Panc1 (cell line): ENCODE results near the gene HNRNPF. TPM values are rescaled to one million over a fixed set of nuclear protein-coding genes. Genes with fewer than 3 reads are reported as not detected.

Source experiments
- ATAC-seq: fragments of 200-7000 bp; cut with Tn5 transposase; 2 replicates; pipeline ENCODE4 v1.9.1; 2020; ENCODE audit warnings: mild to moderate bottlenecking, moderate library complexity
- BruUV-seq: library from RNA; stranded (reverse); fragments of 400-500 nt; replicated peaks from 2 replicates; lab custom pipeline; 2021; lab: Mats Ljungman, UMichigan
- CTCF ChIA-PET: fragments of 300-600 bp; sonication (Branson Sonifier 250); formaldehyde crosslinking; loops from one replicate; lab custom pipeline; 2022; ENCODE audit warnings: antibody characterized with exemption; lab: Charles Lee
- POLR2A ChIA-PET: fragments of 300-600 bp; sonication (Branson Sonifier 250); formaldehyde crosslinking; loops from one replicate; lab custom pipeline; 2022; ENCODE audit warnings: antibody characterized with exemption; lab: Charles Lee
- DNase-seq: peaks from one replicate; pipeline ENCODE4 v3.0.0-alpha.2; 2010; ENCODE audit warnings: low read depth, low spot score
- H3K27ac ChIP-seq: 2 replicates; pipeline ENCODE4 v1.5.1; 2011; ENCODE audit warnings: mild to moderate bottlenecking, low read length, inconsistent platforms
- H3K27me3 ChIP-seq: fragments of 200-500 bp; sonication (Bioruptor generic); 2 replicates; pipeline ENCODE4 v1.6.0; 2014; ENCODE audit warnings: low read length, inconsistent platforms; ENCODE audit not compliant: control insufficient read depth, insufficient read depth
- H3K36me3 ChIP-seq: fragments of 200-500 bp; sonication (Bioruptor generic); 2 replicates; pipeline ENCODE4 v1.5.1; 2014; ENCODE audit warnings: inconsistent platforms, mild to moderate bottlenecking, low read length, moderate library complexity; ENCODE audit not compliant: control insufficient read depth, insufficient read depth
- H3K4me1 ChIP-seq: 2 replicates; pipeline ENCODE4 v1.5.1; 2011; ENCODE audit warnings: inconsistent platforms, mild to moderate bottlenecking, low read length, moderate library complexity; ENCODE audit not compliant: control insufficient read depth, insufficient read depth
- H3K4me3 ChIP-seq, 2 experiments: 2 replicates each; pipeline ENCODE4 v1.5.1; 2011 to 2012; ENCODE audit warnings: low read depth in 2 of 2, low read length in 2 of 2, mild to moderate bottlenecking in 2 of 2, inconsistent platforms in 1 of 2, moderate library complexity in 1 of 2
- H3K9me3 ChIP-seq: fragments of 200-500 bp; sonication (Bioruptor generic); 2 replicates; pipeline ENCODE4 v1.5.1; 2014; ENCODE audit warnings: low read depth, mild to moderate bottlenecking, inconsistent platforms, low read length, moderate library complexity; ENCODE audit not compliant: control insufficient read depth, insufficient read depth
- CTCF ChIP-seq: fragments of 450-650 bp; IDR thresholded peaks from 2 replicates; pipeline ENCODE4 v1.5.1; 2017; ENCODE audit warnings: mild to moderate bottlenecking
- POLR2AphosphoS5 ChIP-seq: IDR thresholded peaks from 2 replicates; pipeline ENCODE4 v1.6.1; 2012; ENCODE audit warnings: mild to moderate bottlenecking, low read depth, low read length, moderate library complexity
- REST ChIP-seq, 2 experiments: IDR thresholded peaks; 2 replicates each; pipeline ENCODE4 v1.6.1; 2011 to 2012; ENCODE audit warnings: low read depth in 2 of 2, control low read depth in 1 of 2, low read length in 1 of 2, mild to moderate bottlenecking in 1 of 2, moderate library complexity in 1 of 2; ENCODE audit not compliant: insufficient read depth in 1 of 2
- SIN3A ChIP-seq: IDR thresholded peaks from 2 replicates; pipeline ENCODE4 v1.6.1; 2012; ENCODE audit warnings: low read depth, mild to moderate bottlenecking, low read length, moderate library complexity, borderline replicate concordance; ENCODE audit not compliant: insufficient read depth
- TCF7L2 ChIP-seq: IDR thresholded peaks from 2 replicates; pipeline ENCODE4 v1.6.1; 2011; ENCODE audit warnings: mild to moderate bottlenecking, low read depth, low read length, inconsistent platforms
- in situ Hi-C: cut with HindIII; loops from 2 replicates; pipeline ENCODE4 v1.10.0; 2016; ENCODE audit warnings: low sequenced_read_pairs, low pct_unique_long_range_greater_than_20kb
- intact Hi-C: fragments of 100-400 bp; cut with micrococcal nuclease; formaldehyde crosslinking; loops from one replicate; pipeline ENCODE4 v1.10.0; 2022; ENCODE audit not compliant: unreplicated experiment
- total RNA-seq: library from RNA; stranded (reverse); gene quantifications from one replicate; pipeline ENCODE4 v1.2.1, GENCODE V29; 2021; ENCODE audit not compliant: unreplicated experiment

The HNRNPF gene
- total RNA-seq, 1 experiment from 2014 or later: 466 TPM

GRCh38 chr10:43407148-43407575, 1.8 kb downstream of the HNRNPF start:
- BruUV-seq: no TSS peak
- in situ Hi-C loops: no loop called here
- ATAC-seq (peak; percentile 13; the same call in 1 of the 2 replicates), DNase-seq (no peak)
- Histone ChIP-seq H3K27me3 (no peaks in the 10 kb centered on the region), H3K4me3 (peak overlapping the region; percentile 68 to 96), H3K4me1 (peaks cover 26% of the 10 kb centered on the region), H3K9me3 (no peaks in the 10 kb centered on the region), H3K27ac (peak overlapping the region; percentile 93), H3K36me3 (peaks cover 9% of the 10 kb centered on the region)
- no peak for TF ChIP-seq SIN3A
- no peak for TF ChIP-seq TCF7L2
- TF ChIP-seq REST (IDR thresholded peaks at IDR 0.05; ENCODE audit: insufficient read depth in 1 of 2, low read depth in 2 of 2, low read length in 1 of 2): no peak; a peak in 1 of 4 replicates
- TF ChIP-seq POLR2AphosphoS5: no peak
- TF ChIP-seq CTCF: no peak
- POLR2A ChIA-PET: interaction anchor here (0.5 to 1.4 kb wide), 6 partner anchors 10 to 204 kb away, joined by 3 to 10 read pairs (median 5); partner anchors contain the start of gene ZNF487
- CTCF ChIA-PET: no interaction called here
- intact Hi-C loops: no loop called here

- H3K4me1 ChIP-seq: peaks cover 44% of the 10 kb centered on the region
- no peaks in the 10 kb centered on the region for H3K27me3 ChIP-seq
- BruUV-seq: no TSS peak
- ATAC-seq (no peak), DNase-seq (no peak)
- CTCF ChIA-PET: interaction anchor here (0.6 kb wide), 1 partner anchor 83 kb away, joined by 3 read pairs; no protein-coding TSS in a partner anchor
- intact Hi-C loops: no loop called here
- peaks cover 9% of the 10 kb centered on the region for H3K36me3 ChIP-seq
- in situ Hi-C loops: no loop called here
- peak overlapping the region; percentile 92 for H3K27ac ChIP-seq
- H3K4me3 ChIP-seq: peak overlapping the region; percentile 68 to 96
- POLR2A ChIA-PET: interaction anchor here (0.7 to 0.8 kb wide), 3 partner anchors 8 to 238 kb away, joined by 4 to 7 read pairs (median 4); no protein-coding TSS in a partner anchor
- no peaks in the 10 kb centered on the region for H3K9me3 ChIP-seq
- TF ChIP-seq REST (IDR thresholded peaks at IDR 0.05; ENCODE audit: insufficient read depth in 1 of 2, low read depth in 2 of 2, low read length in 1 of 2): no peak
- TF ChIP-seq CTCF: no peak
- no peak for TF ChIP-seq POLR2AphosphoS5
- no peak for TF ChIP-seq TCF7L2
- no peak for TF ChIP-seq SIN3A
Measured at GRCh38 chr10:43404704-43405084, 4.3 kb downstream of the HNRNPF start.
